Measurements from ENCODE around the gene NOC4L. TPM values are rescaled to one million over a fixed set of nuclear protein-coding genes. Genes with fewer than 3 reads are reported as not detected.

NOC4L gene
- total RNA-seq, 1 experiment from 2014 or later: 36.5 TPM

GRCh38 chr12:132116709-132117557 is 27.3 kb upstream of the NOC4L start:
- no peaks in the 10 kb centered on the region for H3K4me1 ChIP-seq (ENCODE audit: insufficient read depth, low read length)
- H3K23ac ChIP-seq (ENCODE audit: insufficient read length, low read depth, low read length): no peak overlapping the region
- no peaks in the 10 kb centered on the region for H3K4me1 Mint-ChIP-seq
- no peaks in the 10 kb centered on the region for H3K27me3 ChIP-seq (ENCODE audit: insufficient read depth, low read length)
- H3K4ac ChIP-seq (ENCODE audit: low read depth, low read length): no peak overlapping the region
- no peaks in the 10 kb centered on the region for H3K9me3 Mint-ChIP-seq
- peak; percentile 30 for DNase-seq
- no peak overlapping the region for H3K9ac ChIP-seq (ENCODE audit: extremely low read depth, insufficient read length, low read length)
- H2BK120ac ChIP-seq (ENCODE audit: low read depth, low read length, poor library complexity, severe bottlenecking): no peak overlapping the region
- no peak overlapping the region for H3K18ac ChIP-seq (ENCODE audit: insufficient read length, low read depth, low read length)
- H3T11ph ChIP-seq (ENCODE audit: low read length): no peak overlapping the region
- H4K20me1 ChIP-seq (ENCODE audit: control insufficient read depth, insufficient read depth, insufficient read length): no peaks in the 10 kb centered on the region
- no CpG with 5 or more reads among the region's 58 CpGs for WGBS (ENCODE audit: extremely low coverage, insufficient read length, low lambda C conversion rate)
- no peaks in the 10 kb centered on the region for H3K79me1 ChIP-seq (ENCODE audit: insufficient read depth, low read depth, low read length, poor library complexity, severe bottlenecking)
- TF ChIP-seq, protein P1, sequence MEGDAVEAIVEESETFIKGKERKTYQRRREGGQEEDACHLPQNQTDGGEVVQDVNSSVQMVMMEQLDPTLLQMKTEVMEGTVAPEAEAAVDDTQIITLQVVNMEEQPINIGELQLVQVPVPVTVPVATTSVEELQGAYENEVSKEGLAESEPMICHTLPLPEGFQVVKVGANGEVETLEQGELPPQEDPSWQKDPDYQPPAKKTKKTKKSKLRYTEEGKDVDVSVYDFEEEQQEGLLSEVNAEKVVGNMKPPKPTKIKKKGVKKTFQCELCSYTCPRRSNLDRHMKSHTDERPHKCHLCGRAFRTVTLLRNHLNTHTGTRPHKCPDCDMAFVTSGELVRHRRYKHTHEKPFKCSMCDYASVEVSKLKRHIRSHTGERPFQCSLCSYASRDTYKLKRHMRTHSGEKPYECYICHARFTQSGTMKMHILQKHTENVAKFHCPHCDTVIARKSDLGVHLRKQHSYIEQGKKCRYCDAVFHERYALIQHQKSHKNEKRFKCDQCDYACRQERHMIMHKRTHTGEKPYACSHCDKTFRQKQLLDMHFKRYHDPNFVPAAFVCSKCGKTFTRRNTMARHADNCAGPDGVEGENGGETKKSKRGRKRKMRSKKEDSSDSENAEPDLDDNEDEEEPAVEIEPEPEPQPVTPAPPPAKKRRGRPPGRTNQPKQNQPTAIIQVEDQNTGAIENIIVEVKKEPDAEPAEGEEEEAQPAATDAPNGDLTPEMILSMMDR (conservative IDR thresholded peaks at IDR 0.05): no peak
- H3K27me3 Mint-ChIP-seq (ENCODE audit: low read depth): no peaks in the 10 kb centered on the region
- no peak overlapping the region for H3K14ac ChIP-seq (ENCODE audit: insufficient read depth, low read length)
- no peak overlapping the region for H2BK20ac ChIP-seq (ENCODE audit: low read depth, low read length, poor library complexity, severe bottlenecking)
- no peak overlapping the region for H3K56ac ChIP-seq (ENCODE audit: insufficient read length, low read depth, low read length)
- peaks cover 19 to 43% (median 34%) of the 10 kb centered on the region in 3 experiments; a peak in 6 of 7 replicates for H3K36me3 Mint-ChIP-seq (ENCODE audit: insufficient read depth in 1 of 3, low read depth in 3 of 3)
- no peak overlapping the region for H3K27ac Mint-ChIP-seq
- H2BK12ac ChIP-seq (ENCODE audit: insufficient read length, low read depth, low read length): no peak overlapping the region
- no peak overlapping the region for H4K8ac ChIP-seq (replicated peaks; ENCODE audit: insufficient read length, low read depth, low read length)
- H4K5ac ChIP-seq (ENCODE audit: insufficient read length, low read depth, low read length): no peak overlapping the region
- H3K9me3 ChIP-seq (ENCODE audit: control insufficient read depth, low read depth, low read length): no peaks in the 10 kb centered on the region
- no peak overlapping the region for H2AK5ac ChIP-seq (ENCODE audit: insufficient read length, low read length)
- no peaks in the 10 kb centered on the region for H3K79me2 ChIP-seq (ENCODE audit: insufficient read depth, low read length)
- H3K4me3 Mint-ChIP-seq: no peak overlapping the region
- no peak overlapping the region for H2AFZ ChIP-seq (ENCODE audit: low read length)
- no peak overlapping the region for H2BK15ac ChIP-seq (ENCODE audit: low read depth, low read length)
- H2BK5ac ChIP-seq (ENCODE audit: insufficient read length, low read length): no peak overlapping the region
- H3K27ac ChIP-seq (ENCODE audit: insufficient read length, low read depth, low read length): no peak overlapping the region
- H4K91ac ChIP-seq (ENCODE audit: insufficient read length, low read depth, low read length): no peak overlapping the region
- no peaks in the 10 kb centered on the region for H3K23me2 ChIP-seq (ENCODE audit: insufficient read length, low read depth, low read length, poor library complexity, severe bottlenecking)
- no peak overlapping the region for H3K4me2 ChIP-seq (ENCODE audit: insufficient read depth, insufficient read length, low read length)
